CD14-positive monocyte (primary cell): Measurements from ENCODE around the gene PRRT3. TPM values are rescaled to one million over a fixed set of nuclear protein-coding genes. Genes with fewer than 3 reads are reported as not detected.
A peak's percentile ranks its signal among the peaks of the same experiment; 100 is the strongest.

ENCODE experiments used
- DNase-seq, 3 donors: peaks; one replicate each; pipeline ENCODE4 v3.0.0-alpha.2; 2011 to 2022
- H2AFZ ChIP-seq: 2 replicates; pipeline ENCODE4 v1.6.0; 2012; ENCODE audit warnings: mild to moderate bottlenecking, low read depth, low read length, inconsistent platforms; ENCODE audit not compliant: insufficient read depth, poor library complexity, severe bottlenecking
- H3K27ac ChIP-seq, 2 donors: 1 replicate in 1 of 2; 2 replicates in 1 of 2; pipeline ENCODE4 v1.5.1; 2012 to 2013; ENCODE audit warnings: low read length in 2 of 2, control low read depth in 1 of 2, inconsistent platforms in 1 of 2, low read depth in 1 of 2, mild to moderate bottlenecking in 1 of 2
- H3K27me3 ChIP-seq, 2 donors: one replicate each; pipeline versions ENCODE4 v1.6.0 to v1.6.1; 2011 to 2013; ENCODE audit warnings: low read length in 2 of 2; ENCODE audit not compliant: control insufficient read depth in 2 of 2, insufficient read depth in 2 of 2
- H3K36me3 ChIP-seq, 2 donors: replicated peaks in 1 of 2; 1 replicate in 1 of 2; 2 replicates in 1 of 2; pipeline versions ENCODE4 v1.5.1 to v1.6.1; 2012 to 2013; ENCODE audit warnings: low read length in 2 of 2, control low read depth in 1 of 2, inconsistent platforms in 1 of 2, mild to moderate bottlenecking in 1 of 2; ENCODE audit not compliant: insufficient read depth in 2 of 2, control insufficient read depth in 1 of 2
- H3K4me1 ChIP-seq, 2 donors: 1 replicate in 1 of 2; 2 replicates in 1 of 2; pipeline versions ENCODE4 v1.5.1 to v1.6.1; 2012 to 2013; ENCODE audit warnings: low read length in 2 of 2, control low read depth in 1 of 2, inconsistent platforms in 1 of 2, mild to moderate bottlenecking in 1 of 2, moderate library complexity in 1 of 2; ENCODE audit not compliant: insufficient read depth in 2 of 2, control insufficient read depth in 1 of 2
- H3K4me2 ChIP-seq: replicated peaks from 2 replicates; pipeline ENCODE3; 2012; ENCODE audit warnings: low read length, moderate library complexity, mild to moderate bottlenecking; ENCODE audit not compliant: poor library complexity, severe bottlenecking; ENCODE audit errors: extremely low read depth
- H3K4me3 ChIP-seq, 3 experiments: fragments of 200-600 bp in 1 of 3; sonication (generic) in 1 of 3; replicated peaks in 1 of 3; 1 replicate in 2 of 3; 2 replicates in 1 of 3; pipeline ENCODE4 v1.5.1; 2011 to 2013; ENCODE audit warnings: low read length in 3 of 3, mild to moderate bottlenecking in 3 of 3, control low read depth in 2 of 3, low read depth in 2 of 3, inconsistent platforms in 1 of 3, moderate library complexity in 1 of 3
- H3K79me2 ChIP-seq: 2 replicates; pipeline ENCODE4 v1.6.0; 2012; ENCODE audit warnings: mild to moderate bottlenecking, control low read depth, inconsistent platforms, low read length, moderate library complexity; ENCODE audit not compliant: insufficient read depth
- H3K9ac ChIP-seq: 2 replicates; pipeline ENCODE4 v1.6.0; 2017; ENCODE audit warnings: low read length, mild to moderate bottlenecking; ENCODE audit not compliant: insufficient read depth, poor library complexity, severe bottlenecking
- H3K9me3 ChIP-seq, 2 donors: replicated peaks in 1 of 2; 1 replicate in 1 of 2; 2 replicates in 1 of 2; pipeline versions ENCODE4 v1.5.1 to v1.6.1; 2012 to 2013; ENCODE audit warnings: low read length in 2 of 2, control low read depth in 1 of 2; ENCODE audit not compliant: control insufficient read depth in 1 of 2, insufficient read depth in 1 of 2
- H4K20me1 ChIP-seq: 2 replicates; pipeline ENCODE4 v1.6.0; 2012; ENCODE audit warnings: mild to moderate bottlenecking, low read length, control low read depth, moderate library complexity; ENCODE audit not compliant: insufficient read depth
- H3K27ac Mint-ChIP-seq, 7 donors: one replicate each; pipeline ENCODE4 v1.8.0; 2020; ENCODE audit warnings: mild to moderate bottlenecking in 7 of 7, mixed read lengths in 7 of 7, moderate library complexity in 6 of 7, inconsistent platforms in 2 of 7
- H3K27me3 Mint-ChIP-seq, 3 donors: one replicate each; pipeline ENCODE4 v1.8.0; 2021 to 2022; ENCODE audit warnings: low read depth in 3 of 3, mild to moderate bottlenecking in 3 of 3, mixed read lengths in 3 of 3, moderate library complexity in 3 of 3, inconsistent platforms in 1 of 3
- H3K36me3 Mint-ChIP-seq, 2 donors: one replicate each; pipeline ENCODE4 v1.8.0; 2020; ENCODE audit warnings: mixed read lengths in 2 of 2, inconsistent platforms in 1 of 2, mild to moderate bottlenecking in 1 of 2
- H3K4me1 Mint-ChIP-seq: one replicate; pipeline ENCODE4 v1.8.0; 2020; ENCODE audit warnings: mild to moderate bottlenecking, mixed read lengths
- H3K4me3 Mint-ChIP-seq, 2 donors: one replicate each; pipeline ENCODE4 v1.8.0; 2020; ENCODE audit warnings: mild to moderate bottlenecking in 2 of 2, mixed read lengths in 2 of 2, moderate library complexity in 1 of 2
- H3K9me3 Mint-ChIP-seq, 7 donors: one replicate each; pipeline ENCODE4 v1.8.0; 2020 to 2022; ENCODE audit warnings: mixed read lengths in 7 of 7, mild to moderate bottlenecking in 6 of 7, moderate library complexity in 6 of 7, inconsistent platforms in 2 of 7
- WGBS: methylation state at CpG from one replicate; pipeline ENCODE4 v1.1.5; 2013; ENCODE audit warnings: missing lambda C conversion rate; ENCODE audit not compliant: insufficient coverage; 5-methylcytosine and 5-hydroxymethylcytosine counted together
- intact Hi-C, 2 donors: fragments of 100-400 bp; cut with micrococcal nuclease; formaldehyde crosslinking; loops; one replicate each; pipeline versions ENCODE4 v1.15.0 to v1.15.1; 2023
- polyA plus RNA-seq, 3 donors: library from polyadenylated mRNA; depleted of rRNA in 1 of 3; unstranded in 2 of 3; stranded (reverse) in 1 of 3; fragments of 300-500 nt in 2 of 3; fragments of >200 nt in 1 of 3; fragmentation: Illumina TruSeq in 2 of 3; gene quantifications; 1 replicate in 2 of 3; 2 replicates in 1 of 3; pipeline ENCODE4 v1.2.3, GENCODE V29; 2012 to 2021
- TF ChIP-seq, protein P1 (sequence below): fragments of 200-600 bp; IDR thresholded peaks from one replicate; pipeline ENCODE4 v1.8.0; 2022; ENCODE audit warnings: antibody characterized with exemption, mild to moderate bottlenecking

PRRT3 gene
- polyA plus RNA-seq, 3 donors: 0.11 to 0.57 (median 0.31) TPM

DNA sequence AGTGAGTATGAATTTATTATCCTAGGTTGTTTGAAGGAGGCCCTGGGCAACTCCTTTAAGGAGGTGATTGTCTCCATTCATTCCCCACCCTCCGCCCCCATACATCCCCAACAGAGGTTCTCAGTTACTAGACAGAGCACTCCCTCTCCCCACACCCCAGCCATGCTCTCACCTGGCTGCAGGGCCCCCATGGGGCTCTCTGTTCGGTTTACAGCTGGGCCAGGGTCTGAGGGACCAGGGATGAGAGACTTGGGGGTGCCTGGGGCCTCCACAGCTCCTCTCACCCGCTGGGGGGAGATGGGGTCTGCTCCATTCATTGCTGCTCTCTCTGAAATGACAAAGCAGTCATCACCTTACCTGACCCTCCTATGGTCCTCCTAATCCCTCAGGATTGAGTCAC, 3.6 kb downstream of the PRRT3 start:
- H3K36me3 ChIP-seq: peaks cover under 1 to 10% of the 10 kb centered on the region in 2 donors
- intact Hi-C loops: no loop called here
- H4K20me1 ChIP-seq: no peaks in the 10 kb centered on the region
- Mint-ChIP-seq H3K27ac (no peak overlapping the region), H3K4me1 (peaks cover 19% of the 10 kb centered on the region), H3K36me3 (peaks cover 0 to 5% of the 10 kb centered on the region in 2 donors), H3K9me3 (peaks cover 0 to 3% (median 0%) of the 10 kb centered on the region in 7 donors), H3K4me3 (no peak overlapping the region), H3K27me3 (peaks cover 13 to 29% (median 14%) of the 10 kb centered on the region in 3 donors)
- DNase-seq: no peak
- TF ChIP-seq, protein P1, sequence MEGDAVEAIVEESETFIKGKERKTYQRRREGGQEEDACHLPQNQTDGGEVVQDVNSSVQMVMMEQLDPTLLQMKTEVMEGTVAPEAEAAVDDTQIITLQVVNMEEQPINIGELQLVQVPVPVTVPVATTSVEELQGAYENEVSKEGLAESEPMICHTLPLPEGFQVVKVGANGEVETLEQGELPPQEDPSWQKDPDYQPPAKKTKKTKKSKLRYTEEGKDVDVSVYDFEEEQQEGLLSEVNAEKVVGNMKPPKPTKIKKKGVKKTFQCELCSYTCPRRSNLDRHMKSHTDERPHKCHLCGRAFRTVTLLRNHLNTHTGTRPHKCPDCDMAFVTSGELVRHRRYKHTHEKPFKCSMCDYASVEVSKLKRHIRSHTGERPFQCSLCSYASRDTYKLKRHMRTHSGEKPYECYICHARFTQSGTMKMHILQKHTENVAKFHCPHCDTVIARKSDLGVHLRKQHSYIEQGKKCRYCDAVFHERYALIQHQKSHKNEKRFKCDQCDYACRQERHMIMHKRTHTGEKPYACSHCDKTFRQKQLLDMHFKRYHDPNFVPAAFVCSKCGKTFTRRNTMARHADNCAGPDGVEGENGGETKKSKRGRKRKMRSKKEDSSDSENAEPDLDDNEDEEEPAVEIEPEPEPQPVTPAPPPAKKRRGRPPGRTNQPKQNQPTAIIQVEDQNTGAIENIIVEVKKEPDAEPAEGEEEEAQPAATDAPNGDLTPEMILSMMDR: no peak
- no peak overlapping the region for H3K4me2 ChIP-seq
- no peaks in the 10 kb centered on the region for H3K79me2 ChIP-seq
- no peak overlapping the region for H3K4me3 ChIP-seq
- 100% methylated on average over 1 of the region's 3 CpGs for WGBS
- H3K27me3 ChIP-seq: peaks cover 2 to 8% of the 10 kb centered on the region in 2 donors
- no peak overlapping the region for H3K9ac ChIP-seq
- no peak overlapping the region for H2AFZ ChIP-seq
- no peak overlapping the region for H3K27ac ChIP-seq
- peaks cover 18% of the 10 kb centered on the region in 2 donors for H3K4me1 ChIP-seq
- no peaks in the 10 kb centered on the region for H3K9me3 ChIP-seq

DNA sequence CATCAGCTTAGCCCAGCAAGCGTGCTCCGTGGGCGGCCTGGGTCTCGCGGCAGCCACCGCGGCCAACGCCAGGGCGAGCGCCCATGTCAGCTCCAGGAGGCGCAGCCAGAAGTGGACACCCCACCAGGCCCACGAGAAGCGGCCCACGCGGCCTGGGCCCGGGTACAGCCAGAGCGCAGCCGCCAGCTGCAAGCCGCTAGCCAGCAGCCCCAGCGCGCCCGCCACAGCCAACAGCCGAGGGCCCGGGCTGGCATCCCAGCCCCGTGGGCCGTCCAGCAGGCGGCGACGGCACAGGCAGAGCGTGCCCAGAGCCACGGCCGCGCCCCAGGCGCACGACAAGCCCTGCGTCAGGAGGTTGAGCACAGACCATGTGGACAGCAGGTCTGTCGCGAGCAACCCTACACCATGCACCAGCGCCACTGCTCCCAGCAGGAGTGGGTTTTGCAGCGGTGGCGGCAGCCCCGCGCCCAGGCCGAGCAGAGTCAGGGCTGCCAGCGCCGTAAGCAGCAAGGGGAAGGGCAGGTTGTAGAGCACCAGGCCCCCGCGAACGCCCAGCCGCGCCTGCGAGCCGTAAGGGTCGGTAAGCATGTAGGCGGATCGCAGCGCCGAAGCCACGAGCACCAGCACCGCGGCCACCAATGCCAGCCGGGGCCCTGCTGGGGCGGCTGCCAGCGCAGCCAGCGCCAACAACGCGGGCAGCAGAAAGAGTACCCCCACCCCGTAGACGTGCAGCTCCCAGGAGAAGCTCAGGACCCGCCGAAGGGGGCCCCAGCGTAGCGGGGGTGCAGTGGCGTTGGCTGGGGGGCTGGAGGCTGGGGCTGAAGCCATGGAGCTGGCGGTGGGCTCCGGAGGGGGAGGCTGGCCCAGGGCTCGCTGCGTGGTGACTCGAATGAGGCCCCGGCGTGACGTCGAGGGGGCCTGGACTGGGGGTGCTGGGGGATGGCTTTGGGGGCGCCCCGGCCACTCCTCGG, 4.9 kb downstream of the PRRT3 start:
- Histone ChIP-seq H3K36me3 (peaks cover 2 to 16% of the 10 kb centered on the region in 2 donors), H3K4me1 (peaks cover 16% of the 10 kb centered on the region in 2 donors), H2AFZ (peak overlapping the region; percentile 80), H4K20me1 (no peaks in the 10 kb centered on the region), H3K4me3 (no peak overlapping the region), H3K27ac (no peak overlapping the region), H3K79me2 (no peaks in the 10 kb centered on the region), H3K4me2 (no peak overlapping the region), H3K9me3 (no peaks in the 10 kb centered on the region), H3K27me3 (peaks cover 2 to 8% of the 10 kb centered on the region in 2 donors), H3K9ac (no peak overlapping the region)
- H3K4me1 Mint-ChIP-seq: peaks cover 18% of the 10 kb centered on the region
- H3K9me3 Mint-ChIP-seq: peaks cover 0 to 3% (median 0%) of the 10 kb centered on the region in 7 donors
- TF ChIP-seq, protein P1: no peak
- peaks cover 8 to 13% of the 10 kb centered on the region in 2 donors for H3K36me3 Mint-ChIP-seq
- peaks cover 8 to 22% (median 12%) of the 10 kb centered on the region in 3 donors for H3K27me3 Mint-ChIP-seq
- WGBS: 97% methylated on average over 76 of the region's 86 CpGs
- no peak for DNase-seq
- no peak overlapping the region for H3K27ac Mint-ChIP-seq
- H3K4me3 Mint-ChIP-seq: no peak overlapping the region
- intact Hi-C loops: no loop called here
